Suppressor macrophage treated with lipopolysaccharide for 4 hours (primary cell): ENCODE data around the gene TMPRSS9.
"Not testable (repeated sequence)": the region's sequence is repeated elsewhere in the genome, so short reads cannot be mapped to it uniquely, and the experiment has no call there.

Experiments used
- DNase-seq: peaks from one replicate; pipeline ENCODE4 v3.0.0-alpha.2; 2020

TMPRSS9 gene

GRCh38 chr19:2443116-2443784 lies 83.2 kb downstream of the TMPRSS9 start:
- DNase-seq: no peak

GRCh38 chr19:2443785-2444182 lies 83.7 kb downstream of the TMPRSS9 start:
- no peak for DNase-seq

- DNase-seq: no peak
These were observed 84.4 kb downstream of the TMPRSS9 start for GRCh38 chr19:2444251-2445002.

- DNase-seq: no peak
These were observed 86.3 kb downstream of the TMPRSS9 start for GRCh38 chr19:2446381-2446780.

GRCh38 chr19:2449019-2449418 lies 89.0 kb downstream of the TMPRSS9 start:
- no peak for DNase-seq

- no peak for DNase-seq
These were observed 91.1 kb downstream of the TMPRSS9 start for GRCh38 chr19:2451138-2451537.

- DNase-seq: no peak
These were observed 91.7 kb downstream of the TMPRSS9 start for GRCh38 chr19:2451741-2452140.

- DNase-seq: no peak
These were observed 93.5 kb downstream of the TMPRSS9 start for GRCh38 chr19:2453431-2454025.

GRCh38 chr19:2454199-2454961 lies 94.3 kb downstream of the TMPRSS9 start:
- DNase-seq: no peak

GRCh38 chr19:2454962-2455850 lies 95.1 kb downstream of the TMPRSS9 start:
- no peak for DNase-seq

- DNase-seq: peak; percentile 30
These were observed 95.9 kb downstream of the TMPRSS9 start for GRCh38 chr19:2455851-2456570.

GRCh38 chr19:2457394-2458037 lies 97.5 kb downstream of the TMPRSS9 start:
- no peak for DNase-seq

GRCh38 chr19:2458054-2458453 lies 98.0 kb downstream of the TMPRSS9 start:
- no peak for DNase-seq

GRCh38 chr19:2458776-2459175 lies 98.7 kb downstream of the TMPRSS9 start:
- not testable (repeated sequence) for DNase-seq

- DNase-seq: no peak
These were observed 100.2 kb downstream of the TMPRSS9 start for GRCh38 chr19:2460245-2460644.

GRCh38 chr19:2461751-2462634 lies 101.9 kb downstream of the TMPRSS9 start:
- peak; percentile 53 for DNase-seq

- no peak for DNase-seq
These were observed 102.8 kb downstream of the TMPRSS9 start for GRCh38 chr19:2462635-2463421.

GRCh38 chr19:2463694-2464093 lies 103.6 kb downstream of the TMPRSS9 start:
- not testable (repeated sequence) for DNase-seq

- DNase-seq: no peak
These were observed 104.3 kb downstream of the TMPRSS9 start for GRCh38 chr19:2464389-2464788.
